Measurements from ENCODE around the gene TTC28. TPM values are rescaled to one million over a fixed set of nuclear protein-coding genes. Genes with fewer than 3 reads are reported as not detected.

TTC28 gene
- total and polyA plus RNA-seq, 8 donors, result 31.1 to 44.2 (median 41.4) TPM

DNA sequence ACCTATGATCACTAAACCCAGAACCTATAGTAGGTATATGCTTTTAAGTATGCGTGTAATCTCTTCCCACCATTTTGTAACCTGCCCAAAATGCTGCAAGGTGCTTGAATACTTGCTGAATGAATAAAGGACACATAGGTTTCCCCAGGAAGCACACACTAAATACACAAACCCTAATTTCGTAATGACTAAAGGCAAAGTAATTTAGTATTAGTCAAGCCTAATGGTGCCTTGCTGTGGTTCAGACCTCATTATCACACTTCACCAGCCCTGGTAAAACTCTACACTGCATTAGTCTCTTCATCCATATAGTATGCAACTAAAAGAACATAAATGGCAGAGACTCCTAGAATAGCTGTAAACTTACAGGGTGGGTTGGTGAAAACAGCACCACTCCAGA, 471.6 kb downstream of the TTC28 start:
- H3K4me3 ChIP-seq, result no peak overlapping the region
- no peaks in the 10 kb centered on the region for H3K4me1 ChIP-seq
- intact Hi-C loops (cut with DNase I), result no loop called here
- H3K9me3 ChIP-seq, result no peaks in the 10 kb centered on the region
- TF ChIP-seq, protein P1, sequence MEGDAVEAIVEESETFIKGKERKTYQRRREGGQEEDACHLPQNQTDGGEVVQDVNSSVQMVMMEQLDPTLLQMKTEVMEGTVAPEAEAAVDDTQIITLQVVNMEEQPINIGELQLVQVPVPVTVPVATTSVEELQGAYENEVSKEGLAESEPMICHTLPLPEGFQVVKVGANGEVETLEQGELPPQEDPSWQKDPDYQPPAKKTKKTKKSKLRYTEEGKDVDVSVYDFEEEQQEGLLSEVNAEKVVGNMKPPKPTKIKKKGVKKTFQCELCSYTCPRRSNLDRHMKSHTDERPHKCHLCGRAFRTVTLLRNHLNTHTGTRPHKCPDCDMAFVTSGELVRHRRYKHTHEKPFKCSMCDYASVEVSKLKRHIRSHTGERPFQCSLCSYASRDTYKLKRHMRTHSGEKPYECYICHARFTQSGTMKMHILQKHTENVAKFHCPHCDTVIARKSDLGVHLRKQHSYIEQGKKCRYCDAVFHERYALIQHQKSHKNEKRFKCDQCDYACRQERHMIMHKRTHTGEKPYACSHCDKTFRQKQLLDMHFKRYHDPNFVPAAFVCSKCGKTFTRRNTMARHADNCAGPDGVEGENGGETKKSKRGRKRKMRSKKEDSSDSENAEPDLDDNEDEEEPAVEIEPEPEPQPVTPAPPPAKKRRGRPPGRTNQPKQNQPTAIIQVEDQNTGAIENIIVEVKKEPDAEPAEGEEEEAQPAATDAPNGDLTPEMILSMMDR (IDR thresholded peaks at IDR 0.05), result no peak
- H3K27me3 ChIP-seq, result no peaks in the 10 kb centered on the region
- ATAC-seq, result no peak
- H3K27ac ChIP-seq, result no peak overlapping the region
- no peak for DNase-seq
- no peaks in the 10 kb centered on the region for H3K36me3 ChIP-seq

DNA sequence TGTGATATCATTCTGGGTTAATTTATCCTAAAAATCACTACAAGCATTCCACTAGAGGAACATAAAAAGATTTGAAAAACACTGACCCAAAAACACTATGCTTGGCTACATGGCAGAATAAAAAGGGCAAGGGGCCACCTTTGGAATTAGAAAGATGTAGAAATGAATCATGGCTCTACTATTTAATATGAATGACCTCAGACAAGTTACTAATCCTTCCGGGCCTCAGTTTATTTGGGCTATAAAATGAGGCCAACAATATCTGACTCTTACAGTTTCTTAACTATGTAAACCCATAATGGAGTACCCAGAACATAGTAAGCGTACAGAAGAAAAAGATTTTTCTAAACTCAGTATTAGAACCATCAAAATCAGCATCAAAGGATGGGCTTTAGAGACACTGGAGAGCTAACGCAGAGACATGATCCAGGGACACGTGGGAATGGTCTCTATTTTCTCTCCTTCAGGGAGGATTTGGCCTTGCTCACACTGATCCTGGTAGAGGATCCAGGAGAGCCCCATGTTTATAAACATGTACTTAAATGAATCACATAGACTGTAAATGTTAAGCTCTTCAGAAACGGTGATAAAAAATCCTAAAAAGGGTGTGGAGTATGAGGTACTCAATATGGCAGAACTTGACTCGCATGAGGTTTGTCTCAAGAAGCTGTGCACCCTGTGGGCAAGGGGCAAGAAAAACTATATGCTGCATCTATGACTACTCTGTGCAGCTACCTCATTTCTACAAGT, 472.2 kb downstream of the TTC28 start:
- ATAC-seq (no peak), DNase-seq (no peak)
- Histone ChIP-seq H3K4me1 (no peaks in the 10 kb centered on the region), H3K27me3 (no peaks in the 10 kb centered on the region), H3K9me3 (no peaks in the 10 kb centered on the region), H3K36me3 (no peaks in the 10 kb centered on the region), H3K27ac (no peak overlapping the region), H3K4me3 (no peak overlapping the region)
- TF ChIP-seq, protein P1 (IDR thresholded peaks at IDR 0.05), result no peak
- intact Hi-C loops (cut with DNase I), result no loop called here

- no peaks in the 10 kb centered on the region for H3K36me3 ChIP-seq
- TF ChIP-seq, protein P1 (IDR thresholded peaks at IDR 0.05), result no peak
These were observed 473.7 kb downstream of the TTC28 start for GRCh38 chr22:28205926-28206325.

GRCh38 chr22:28204382-28204781, 475.3 kb downstream of the TTC28 start:
- TF ChIP-seq, protein P1 (IDR thresholded peaks at IDR 0.05), result no peak
- no peak overlapping the region for H3K27ac ChIP-seq
- no peaks in the 10 kb centered on the region for H3K27me3 ChIP-seq
- no peak overlapping the region for H3K4me3 ChIP-seq
- H3K9me3 ChIP-seq, result no peaks in the 10 kb centered on the region
- intact Hi-C loops (cut with DNase I), result no loop called here
- ATAC-seq (no peak), DNase-seq (no peak)
- no peaks in the 10 kb centered on the region for H3K4me1 ChIP-seq
- H3K36me3 ChIP-seq, result no peaks in the 10 kb centered on the region

More at GRCh38 chr22:28205926-28206325, 473.7 kb downstream of the TTC28 start:
- H3K27ac ChIP-seq, result no peak overlapping the region
- no peaks in the 10 kb centered on the region for H3K9me3 ChIP-seq
- intact Hi-C loops (cut with DNase I), result no loop called here
- no peak for ATAC-seq
- no peaks in the 10 kb centered on the region for H3K27me3 ChIP-seq
- no peak for DNase-seq
- H3K4me3 ChIP-seq, result no peak overlapping the region
- H3K4me1 ChIP-seq, result no peaks in the 10 kb centered on the region

DNA sequence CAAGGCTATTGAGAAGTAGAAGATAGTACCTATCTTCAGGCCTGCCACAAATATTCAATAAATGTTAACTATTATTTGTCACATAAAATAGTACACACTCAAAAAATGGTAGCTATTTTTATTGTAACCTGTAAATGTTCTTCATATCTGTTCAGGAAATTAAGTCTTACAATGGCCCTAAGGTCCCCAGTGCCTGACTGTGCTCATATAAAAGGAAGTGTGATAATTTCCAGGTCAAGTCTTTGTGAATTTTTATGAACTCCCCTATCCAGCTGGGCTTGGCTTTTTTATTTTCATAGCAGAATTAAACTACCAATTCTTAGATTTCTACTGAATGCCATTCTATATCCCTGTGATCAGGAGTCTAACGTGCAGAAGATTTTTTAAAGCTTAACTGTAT, 476.4 kb downstream of the TTC28 start:
- H3K9me3 ChIP-seq, result no peaks in the 10 kb centered on the region
- DNase-seq, result no peak
- H3K27me3 ChIP-seq, result no peaks in the 10 kb centered on the region
- TF ChIP-seq, protein P1 (IDR thresholded peaks at IDR 0.05), result no peak
- no peak overlapping the region for H3K27ac ChIP-seq
- intact Hi-C loops (cut with DNase I), result no loop called here
- no peaks in the 10 kb centered on the region for H3K4me1 ChIP-seq
- no peak overlapping the region for H3K4me3 ChIP-seq
- ATAC-seq, result no peak
- no peaks in the 10 kb centered on the region for H3K36me3 ChIP-seq

Data from left lung (tissue), 10 donors.